OCI-LY7 (cell line): ENCODE measurements around the gene NTHL1.

Source experiments
- CTCF ChIP-seq: fragments of 200-600 bp; sonication (generic); conservative IDR thresholded peaks from 2 replicates; pipeline ENCODE4 v1.5.1; 2014; ENCODE audit warnings: mild to moderate bottlenecking, antibody characterized with exemption, low read length, moderate library complexity, mixed read lengths
- EZH2phosphoT487 ChIP-seq: fragments of 200-600 bp; sonication (generic); IDR thresholded peaks from 2 replicates; pipeline ENCODE4 v1.6.1; 2018; ENCODE audit warnings: low read depth, borderline replicate concordance, mild to moderate bottlenecking, mixed run types, antibody characterized with exemption, low read length, moderate library complexity, mixed read lengths

- TF ChIP-seq CTCF (no peak), EZH2phosphoT487 (no peak)
Observed at GRCh38 chr16:2092256-2092620, 44.6 kb upstream of the NTHL1 start.
